ENCODE measurements around the gene NCBP2L.

The NCBP2L gene

GRCh38 chrX:107769581-107770317 is 7.8 kb upstream of the NCBP2L start:
- no peak for DNase-seq (ENCODE audit: low spot score)
- in situ Hi-C loops (cut with MboI; ENCODE audit: low sequenced_read_pairs, unreplicated experiment) = loop anchor here (10.0 kb wide), 1 partner anchor 105 kb away; no protein-coding TSS in a partner anchor
- no peak for TF ChIP-seq CTCF (IDR thresholded peaks at IDR 0.05; ENCODE audit: borderline replicate concordance, control extremely low read depth, extremely low read depth, insufficient read depth, missing control alignments)

GRCh38 chrX:107773206-107773605 is 4.3 kb upstream of the NCBP2L start:
- no peak for DNase-seq (ENCODE audit: low spot score)
- no peak for TF ChIP-seq CTCF (IDR thresholded peaks at IDR 0.05; ENCODE audit: borderline replicate concordance, control extremely low read depth, extremely low read depth, insufficient read depth, missing control alignments)
- in situ Hi-C loops (cut with MboI; ENCODE audit: low sequenced_read_pairs, unreplicated experiment) = loop anchor here (10.0 kb wide), 1 partner anchor 108 kb away; no protein-coding TSS in a partner anchor

- DNase-seq (ENCODE audit: low spot score) = no peak
- TF ChIP-seq CTCF (IDR thresholded peaks at IDR 0.05; ENCODE audit: borderline replicate concordance, control extremely low read depth, extremely low read depth, insufficient read depth, missing control alignments) = no peak
- in situ Hi-C loops (cut with MboI; ENCODE audit: low sequenced_read_pairs, unreplicated experiment) = loop anchor here (10.0 kb wide), 1 partner anchor 109 kb away; no protein-coding TSS in a partner anchor
These were observed 3.6 kb upstream of the NCBP2L start for GRCh38 chrX:107773906-107774435.

- in situ Hi-C loops (cut with MboI; ENCODE audit: low sequenced_read_pairs, unreplicated experiment) = loop anchor here (10.0 to 25.0 kb wide), 2 partner anchors 110 to 238 kb away; no protein-coding TSS in a partner anchor
- no peak for TF ChIP-seq CTCF (IDR thresholded peaks at IDR 0.05; ENCODE audit: borderline replicate concordance, control extremely low read depth, extremely low read depth, insufficient read depth, missing control alignments)
These were observed 2.4 kb upstream of the NCBP2L start for GRCh38 chrX:107775000-107775733.

GRCh38 chrX:107775734-107776511 is 1.6 kb upstream of the NCBP2L start, which contains the start of gene TSC22D3:
Gene TSC22D3 (minus strand): TSS chrX:107775787. CDS start chrX:107775419, 368 bp downstream.
- in situ Hi-C loops (cut with MboI; ENCODE audit: low sequenced_read_pairs, unreplicated experiment) = loop anchor here (10.0 to 25.0 kb wide), 2 partner anchors 111 to 239 kb away; no protein-coding TSS in a partner anchor
- DNase-seq (ENCODE audit: low spot score) = peak; percentile 70
- no peak for TF ChIP-seq CTCF (IDR thresholded peaks at IDR 0.05; ENCODE audit: borderline replicate concordance, control extremely low read depth, extremely low read depth, insufficient read depth, missing control alignments)

More at GRCh38 chrX:107775000-107775733, 2.4 kb upstream of the NCBP2L start:
- peak; percentile 21 for DNase-seq (ENCODE audit: low spot score)

All from GM13976 (cell line).